Activated T-helper 2 cell treated with anti-CD3 and anti-CD28 coated beads, Interferon-gamma antibody, Interleukin-2, Interleukin-4, amounts not matched to agents 10 μg/mL and 5 μg/mL and 100 μg/mL, durations not matched to agents 14 hours and 24 hours and 36 hours (primary cell): ENCODE data around the gene GPR173. TPM values are rescaled to one million over a fixed set of nuclear protein-coding genes. Genes with fewer than 3 reads are reported as not detected.
A peak's percentile ranks its signal among the peaks of the same experiment; 100 is the strongest.

Source experiments
- DNase-seq: peaks from one replicate; pipeline ENCODE4 v3.0.0; 2021; ENCODE audit warnings: low spot score
- H3K27ac Mint-ChIP-seq: one replicate; pipeline ENCODE4 v1.8.0; 2021; ENCODE audit warnings: mixed read lengths
- H3K27me3 Mint-ChIP-seq: one replicate; pipeline ENCODE4 v1.8.0; 2021; ENCODE audit warnings: low read depth, mixed read lengths
- H3K36me3 Mint-ChIP-seq: one replicate; pipeline ENCODE4 v1.8.0; 2021; ENCODE audit warnings: low read depth, mixed read lengths
- H3K4me1 Mint-ChIP-seq: one replicate; pipeline ENCODE4 v1.8.0; 2021; ENCODE audit warnings: low read depth, mixed read lengths
- H3K4me3 Mint-ChIP-seq: one replicate; pipeline ENCODE4 v1.8.0; 2021; ENCODE audit warnings: low read depth, mild to moderate bottlenecking, moderate library complexity, mixed read lengths
- H3K9me3 Mint-ChIP-seq: one replicate; pipeline ENCODE4 v1.8.0; 2021; ENCODE audit warnings: mixed read lengths
- intact Hi-C: fragments of 100-400 bp; cut with micrococcal nuclease; formaldehyde crosslinking; loops from one replicate; pipeline ENCODE4 v1.15.1; 2023
- total RNA-seq: library from RNA; stranded (reverse); gene quantifications from 2 replicates; pipeline ENCODE4 v1.2.3, GENCODE V29; 2022

The GPR173 gene
- total RNA-seq, 1 donor from 2014 or later, result not detected

DNA sequence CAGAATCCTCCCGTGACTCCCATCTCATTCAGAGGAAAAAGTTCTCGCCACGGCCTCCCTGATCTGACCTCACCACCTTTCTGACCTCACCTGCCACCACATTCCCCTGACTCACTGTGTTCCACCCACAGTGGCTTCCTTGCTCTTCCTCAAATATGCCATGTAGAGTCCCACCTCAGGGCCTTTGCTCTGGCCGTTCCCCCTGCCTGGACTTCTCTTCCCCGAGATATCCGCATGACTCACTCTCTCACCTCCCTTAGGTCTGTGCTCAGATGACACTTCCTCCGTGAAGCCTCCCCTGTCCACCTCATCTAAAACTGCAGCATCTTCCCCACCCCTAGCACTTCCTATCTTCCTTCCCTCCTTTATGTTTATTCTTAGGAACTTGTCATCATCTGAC lies 26.4 kb downstream of the GPR173 start:
- no peak for DNase-seq
- no peaks in the 10 kb centered on the region for H3K36me3 Mint-ChIP-seq
- no peaks in the 10 kb centered on the region for H3K27me3 Mint-ChIP-seq
- intact Hi-C loops, result loop anchor here (10.0 kb wide), 1 partner anchor 150 kb away; the partner anchor contains the start of gene KDM5C
- H3K4me1 Mint-ChIP-seq, result peaks cover 20% of the 10 kb centered on the region
- no peaks in the 10 kb centered on the region for H3K9me3 Mint-ChIP-seq
- no peak overlapping the region for H3K27ac Mint-ChIP-seq
- no peak overlapping the region for H3K4me3 Mint-ChIP-seq

- no peaks in the 10 kb centered on the region for H3K27me3 Mint-ChIP-seq
- intact Hi-C loops, result loop anchor here (10.0 kb wide), 1 partner anchor 148 kb away; the partner anchor contains the start of gene KDM5C
- H3K36me3 Mint-ChIP-seq, result no peaks in the 10 kb centered on the region
- H3K27ac Mint-ChIP-seq, result no peak overlapping the region
- H3K4me1 Mint-ChIP-seq, result peaks cover 17% of the 10 kb centered on the region
- no peak overlapping the region for H3K4me3 Mint-ChIP-seq
- DNase-seq, result no peak
- H3K9me3 Mint-ChIP-seq, result no peaks in the 10 kb centered on the region
Observed at GRCh38 chrX:53076671-53077070, 28.1 kb downstream of the GPR173 start.

DNA sequence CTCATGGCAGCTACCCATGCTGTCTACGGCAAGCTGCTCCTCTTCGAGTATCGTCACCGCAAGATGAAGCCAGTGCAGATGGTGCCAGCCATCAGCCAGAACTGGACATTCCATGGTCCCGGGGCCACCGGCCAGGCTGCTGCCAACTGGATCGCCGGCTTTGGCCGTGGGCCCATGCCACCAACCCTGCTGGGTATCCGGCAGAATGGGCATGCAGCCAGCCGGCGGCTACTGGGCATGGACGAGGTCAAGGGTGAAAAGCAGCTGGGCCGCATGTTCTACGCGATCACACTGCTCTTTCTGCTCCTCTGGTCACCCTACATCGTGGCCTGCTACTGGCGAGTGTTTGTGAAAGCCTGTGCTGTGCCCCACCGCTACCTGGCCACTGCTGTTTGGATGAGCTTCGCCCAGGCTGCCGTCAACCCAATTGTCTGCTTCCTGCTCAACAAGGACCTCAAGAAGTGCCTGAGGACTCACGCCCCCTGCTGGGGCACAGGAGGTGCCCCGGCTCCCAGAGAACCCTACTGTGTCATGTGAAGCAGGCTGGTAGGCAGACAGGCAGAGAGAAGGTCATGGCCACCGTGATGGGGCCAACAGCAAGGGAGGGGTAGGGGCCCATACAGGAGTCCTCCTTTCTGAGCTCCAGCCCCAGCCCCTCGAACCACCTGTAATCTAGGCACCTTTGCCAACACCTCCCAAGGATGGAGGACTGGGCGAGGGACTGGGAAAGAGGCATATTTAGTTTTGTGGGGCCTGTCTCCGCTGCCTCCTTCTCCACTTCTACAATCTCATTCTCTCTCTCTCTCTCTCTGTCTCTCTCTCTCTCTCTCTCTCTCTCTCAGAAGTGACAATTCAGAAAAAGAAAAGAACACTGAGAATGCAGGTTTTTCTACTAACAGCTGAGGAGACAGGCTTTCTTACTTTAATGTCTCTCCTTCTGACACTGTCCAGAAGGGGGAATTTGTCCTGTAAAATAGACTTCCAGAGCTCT lies 28.9 kb downstream of the GPR173 start:
- H3K27me3 Mint-ChIP-seq, result no peaks in the 10 kb centered on the region
- DNase-seq, result no peak
- intact Hi-C loops, result loop anchor here (10.0 kb wide), 1 partner anchor 147 kb away; the partner anchor contains the start of gene KDM5C
- no peak overlapping the region for H3K4me3 Mint-ChIP-seq
- H3K4me1 Mint-ChIP-seq, result peaks cover 11% of the 10 kb centered on the region
- H3K36me3 Mint-ChIP-seq, result no peaks in the 10 kb centered on the region
- H3K9me3 Mint-ChIP-seq, result no peaks in the 10 kb centered on the region
- no peak overlapping the region for H3K27ac Mint-ChIP-seq

GRCh38 chrX:53078943-53079342 lies 30.4 kb downstream of the GPR173 start:
- Mint-ChIP-seq H3K4me1 (peaks cover 21% of the 10 kb centered on the region), H3K36me3 (peaks cover 12% of the 10 kb centered on the region), H3K27ac (no peak overlapping the region), H3K9me3 (no peaks in the 10 kb centered on the region), H3K4me3 (no peak overlapping the region), H3K27me3 (no peaks in the 10 kb centered on the region)
- intact Hi-C loops, result loop anchor here (10.0 kb wide), 1 partner anchor 146 kb away; the partner anchor contains the start of gene KDM5C
- DNase-seq, result no peak

GRCh38 chrX:53080628-53081580 lies 32.3 kb downstream of the GPR173 start:
- Mint-ChIP-seq H3K27me3 (no peaks in the 10 kb centered on the region), H3K4me3 (peak overlapping the region; percentile 73), H3K4me1 (peaks cover 27% of the 10 kb centered on the region), H3K27ac (peak overlapping the region; percentile 84), H3K9me3 (no peaks in the 10 kb centered on the region), H3K36me3 (peaks cover 32% of the 10 kb centered on the region)
- intact Hi-C loops, result no loop called here
- DNase-seq, result no peak

GRCh38 chrX:53081925-53082772 lies 33.6 kb downstream of the GPR173 start, which contains the start of gene TSPYL2:
Gene TSPYL2, plus strand, starts transcription at chrX:53082367. Its CDS starts 132 bp downstream, at chrX:53082499.
- peak; percentile 89 for DNase-seq
- peak within 1 kb of the TSS; percentile 98 for H3K27ac Mint-ChIP-seq
- H3K4me1 Mint-ChIP-seq, result peaks cover 30% of the 10 kb centered on the region
- H3K4me3 Mint-ChIP-seq, result peak within 1 kb of the TSS; percentile 94
- intact Hi-C loops, result no loop called here
- H3K36me3 Mint-ChIP-seq, result peaks cover 38% of the 10 kb centered on the region
- H3K27me3 Mint-ChIP-seq, result no peaks in the 10 kb centered on the region
- H3K9me3 Mint-ChIP-seq, result no peaks in the 10 kb centered on the region

GRCh38 chrX:53082773-53083616 lies 34.4 kb downstream of the GPR173 start:
- Mint-ChIP-seq H3K9me3 (no peaks in the 10 kb centered on the region), H3K36me3 (peaks cover 47% of the 10 kb centered on the region), H3K27ac (peak overlapping the region; percentile 55), H3K4me1 (peaks cover 34% of the 10 kb centered on the region), H3K4me3 (peak overlapping the region; percentile 94), H3K27me3 (no peaks in the 10 kb centered on the region)
- intact Hi-C loops, result no loop called here
- DNase-seq, result no peak

DNA sequence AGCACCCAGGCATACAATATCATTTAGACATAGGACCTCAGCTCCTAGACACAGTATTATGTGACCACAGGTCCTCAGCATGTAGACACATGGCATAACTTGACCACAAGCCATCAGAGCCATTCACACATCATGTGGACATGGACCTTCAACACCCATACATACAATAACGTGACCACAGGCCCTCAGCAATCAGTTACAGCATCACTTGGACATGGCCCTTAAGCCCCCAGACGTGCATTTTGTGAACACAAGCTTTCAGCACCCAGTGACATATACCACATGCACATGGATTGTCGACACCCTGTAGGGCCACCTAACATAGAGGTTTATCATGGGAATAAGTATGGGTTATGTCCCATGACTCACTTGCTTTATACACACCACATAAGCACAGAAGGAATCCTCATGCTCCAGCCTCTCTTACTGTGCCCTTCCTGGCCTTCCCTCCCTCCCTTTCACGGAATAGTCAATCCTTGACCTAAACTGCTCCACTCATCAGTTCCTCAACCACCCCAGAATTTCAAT lies 35.5 kb downstream of the GPR173 start:
- H3K4me3 Mint-ChIP-seq, result no peak overlapping the region
- H3K36me3 Mint-ChIP-seq, result peaks cover 53% of the 10 kb centered on the region
- H3K27ac Mint-ChIP-seq, result no peak overlapping the region
- peaks cover 42% of the 10 kb centered on the region for H3K4me1 Mint-ChIP-seq
- intact Hi-C loops, result no loop called here
- no peaks in the 10 kb centered on the region for H3K27me3 Mint-ChIP-seq
- DNase-seq, result no peak
- H3K9me3 Mint-ChIP-seq, result no peaks in the 10 kb centered on the region

GRCh38 chrX:53084863-53085262 lies 36.3 kb downstream of the GPR173 start:
- no peaks in the 10 kb centered on the region for H3K27me3 Mint-ChIP-seq
- peak overlapping the region; percentile 5 for H3K4me3 Mint-ChIP-seq
- H3K36me3 Mint-ChIP-seq, result peaks cover 53% of the 10 kb centered on the region
- H3K4me1 Mint-ChIP-seq, result peaks cover 45% of the 10 kb centered on the region
- no peak for DNase-seq
- H3K27ac Mint-ChIP-seq, result no peak overlapping the region
- no peaks in the 10 kb centered on the region for H3K9me3 Mint-ChIP-seq
- intact Hi-C loops, result no loop called here

- H3K4me3 Mint-ChIP-seq, result no peak overlapping the region
Observed at GRCh38 chrX:53085661-53086229, 37.2 kb downstream of the GPR173 start.

GRCh38 chrX:53086464-53086863 lies 37.9 kb downstream of the GPR173 start:
- peaks cover 42% of the 10 kb centered on the region for H3K4me1 Mint-ChIP-seq
- no peaks in the 10 kb centered on the region for H3K27me3 Mint-ChIP-seq
- no peak overlapping the region for H3K4me3 Mint-ChIP-seq
- no peak for DNase-seq
- H3K27ac Mint-ChIP-seq, result no peak overlapping the region
- H3K36me3 Mint-ChIP-seq, result peaks cover 53% of the 10 kb centered on the region
- intact Hi-C loops, result no loop called here
- no peaks in the 10 kb centered on the region for H3K9me3 Mint-ChIP-seq

More at GRCh38 chrX:53085661-53086229, 37.2 kb downstream of the GPR173 start:
- no peaks in the 10 kb centered on the region for H3K27me3 Mint-ChIP-seq
- H3K27ac Mint-ChIP-seq, result peak overlapping the region; percentile 65
- peaks cover 53% of the 10 kb centered on the region for H3K36me3 Mint-ChIP-seq
- H3K9me3 Mint-ChIP-seq, result no peaks in the 10 kb centered on the region
- peaks cover 42% of the 10 kb centered on the region for H3K4me1 Mint-ChIP-seq
- no peak for DNase-seq
- intact Hi-C loops, result no loop called here
